Measurements from ENCODE around the gene DUOX1. TPM values are rescaled to one million over a fixed set of nuclear protein-coding genes. Genes with fewer than 3 reads are reported as not detected.

The DUOX1 gene
- total and polyA plus RNA-seq, 2 donors (not counting 1 experiment from before 2014, with no cell fraction given): 0.27 TPM; not detected in 1

GRCh38 chr15:45083223-45083622 is 46.6 kb upstream of the DUOX1 start:
- no peak overlapping the region for H3K4me3 Mint-ChIP-seq
- no peak overlapping the region for H3K4me2 ChIP-seq (replicated peaks; ENCODE audit: low read depth, low read length, poor library complexity, severe bottlenecking)
- CTCF ChIA-PET: interaction anchor here (0.9 to 1.4 kb wide), 2 partner anchors 10 to 35 kb away, joined by 3 read pairs; no protein-coding TSS in a partner anchor
- no peaks in the 10 kb centered on the region for H3K4me1 ChIP-seq (ENCODE audit: control insufficient read depth in 2 of 2, insufficient read depth in 2 of 2, low read length in 2 of 2)
- no peak overlapping the region for H3K27ac ChIP-seq (ENCODE audit: low read length in 2 of 2)
- H3K27me3 ChIP-seq (replicated peaks in 1 of 4; ENCODE audit: control extremely low read depth in 1 of 4, control insufficient read depth in 3 of 4, insufficient read depth in 4 of 4, low read length in 3 of 4): peaks cover 0 to 9% (median 3%) of the 10 kb centered on the region in 4 experiments
- H3K27ac Mint-ChIP-seq: no peak overlapping the region
- DNase-seq (no peak), ATAC-seq (ENCODE audit: low read depth) (no peak)
- H3K4me1 Mint-ChIP-seq: no peaks in the 10 kb centered on the region
- H3K9me3 ChIP-seq (ENCODE audit: control extremely low read depth in 1 of 3, control insufficient read depth in 2 of 3, insufficient read depth in 1 of 3, low read length in 2 of 3): no peaks in the 10 kb centered on the region
- H3K4me3 ChIP-seq (ENCODE audit: control extremely low read depth in 1 of 5, extremely low read depth in 1 of 5, insufficient read depth in 1 of 5, low read depth in 2 of 5, low read length in 4 of 5): no peak overlapping the region
- intact Hi-C loops (cut with micrococcal nuclease): no loop called here
- H3K79me2 ChIP-seq (ENCODE audit: control insufficient read depth, insufficient read depth, low read length): no peaks in the 10 kb centered on the region
- H3K36me3 ChIP-seq (replicated peaks in 1 of 2; ENCODE audit: control extremely low read depth in 1 of 2, control insufficient read depth in 1 of 2, extremely low read depth in 1 of 2, insufficient read depth in 2 of 2, low read length in 1 of 2): no peaks in the 10 kb centered on the region
- TF ChIP-seq CTCF (IDR thresholded peaks at IDR 0.05) (no peak), EZH2 (IDR thresholded peaks at IDR 0.05; ENCODE audit: borderline replicate concordance, insufficient read depth, low read depth, low read length, poor library complexity, severe bottlenecking) (no peak)
- POLR2A ChIA-PET: no interaction called here
- H3K27me3 Mint-ChIP-seq: peaks cover 27% of the 10 kb centered on the region
- H2AFZ ChIP-seq (ENCODE audit: insufficient read depth, low read depth, low read length, poor library complexity, severe bottlenecking): no peak overlapping the region
- no peaks in the 10 kb centered on the region for H3K9me3 Mint-ChIP-seq (ENCODE audit: insufficient read depth)
- H3K9ac ChIP-seq (ENCODE audit: low read length): no peak overlapping the region
- no peaks in the 10 kb centered on the region for H4K20me1 ChIP-seq (ENCODE audit: control insufficient read depth, insufficient read depth, low read length, poor library complexity, severe bottlenecking)

- Histone ChIP-seq H3K27ac (ENCODE audit: low read length in 2 of 2) (no peak overlapping the region), H3K27me3 (replicated peaks in 1 of 4; ENCODE audit: control extremely low read depth in 1 of 4, control insufficient read depth in 3 of 4, insufficient read depth in 4 of 4, low read length in 3 of 4) (peaks cover 0 to 9% (median 5%) of the 10 kb centered on the region in 4 experiments), H3K9me3 (ENCODE audit: control extremely low read depth in 1 of 3, control insufficient read depth in 2 of 3, insufficient read depth in 1 of 3, low read length in 2 of 3) (no peaks in the 10 kb centered on the region), H3K4me2 (replicated peaks; ENCODE audit: low read depth, low read length, poor library complexity, severe bottlenecking) (no peak overlapping the region), H3K4me1 (ENCODE audit: control insufficient read depth in 2 of 2, insufficient read depth in 2 of 2, low read length in 2 of 2) (no peaks in the 10 kb centered on the region), H2AFZ (ENCODE audit: insufficient read depth, low read depth, low read length, poor library complexity, severe bottlenecking) (no peak overlapping the region), H3K4me3 (ENCODE audit: control extremely low read depth in 1 of 5, extremely low read depth in 1 of 5, insufficient read depth in 1 of 5, low read depth in 2 of 5, low read length in 4 of 5) (no peak overlapping the region), H3K36me3 (replicated peaks in 1 of 2; ENCODE audit: control extremely low read depth in 1 of 2, control insufficient read depth in 1 of 2, extremely low read depth in 1 of 2, insufficient read depth in 2 of 2, low read length in 1 of 2) (no peaks in the 10 kb centered on the region), H3K79me2 (ENCODE audit: control insufficient read depth, insufficient read depth, low read length) (no peaks in the 10 kb centered on the region), H3K9ac (ENCODE audit: low read length) (no peak overlapping the region), H4K20me1 (ENCODE audit: control insufficient read depth, insufficient read depth, low read length, poor library complexity, severe bottlenecking) (no peaks in the 10 kb centered on the region)
- H3K9me3 Mint-ChIP-seq (ENCODE audit: insufficient read depth): no peaks in the 10 kb centered on the region
- intact Hi-C loops (cut with micrococcal nuclease): no loop called here
- TF ChIP-seq EZH2 (IDR thresholded peaks at IDR 0.05; ENCODE audit: borderline replicate concordance, insufficient read depth, low read depth, low read length, poor library complexity, severe bottlenecking): no peak
- no peak overlapping the region for H3K4me3 Mint-ChIP-seq
- POLR2A ChIA-PET: no interaction called here
- no peak for ATAC-seq (ENCODE audit: low read depth)
- CTCF ChIA-PET: interaction anchor here (0.9 to 1.4 kb wide), 2 partner anchors 9 to 34 kb away, joined by 3 read pairs; no protein-coding TSS in a partner anchor
- WGBS (ENCODE audit: insufficient coverage): no CpG with 5 or more reads among the region's 3 CpGs
- no peak for DNase-seq
- peaks cover 27% of the 10 kb centered on the region for H3K27me3 Mint-ChIP-seq
- H3K27ac Mint-ChIP-seq: no peak overlapping the region
- H3K4me1 Mint-ChIP-seq: no peaks in the 10 kb centered on the region
Measured at GRCh38 chr15:45084163-45084562, 45.6 kb upstream of the DUOX1 start.
